Nephron (organoid): Measurements from ENCODE around the gene CFAP69.

Source experiments
- H3K27ac Mint-ChIP-seq, 3 experiments: 2 replicates each; pipeline ENCODE4 v1.8.0; 2020; ENCODE audit warnings: mixed read lengths in 3 of 3, mild to moderate bottlenecking in 2 of 3, moderate library complexity in 1 of 3
- H3K27me3 Mint-ChIP-seq: 2 replicates; pipeline ENCODE4 v1.8.0; 2021; ENCODE audit warnings: low read depth, mild to moderate bottlenecking, moderate library complexity, mixed read lengths
- H3K36me3 Mint-ChIP-seq: 2 replicates; pipeline ENCODE4 v1.8.0; 2020; ENCODE audit warnings: low read depth, mixed read lengths
- H3K4me1 Mint-ChIP-seq: 2 replicates; pipeline ENCODE4 v1.8.0; 2020; ENCODE audit warnings: mixed read lengths
- H3K4me3 Mint-ChIP-seq, 3 experiments: 2 replicates each; pipeline ENCODE4 v1.8.0; 2020; ENCODE audit warnings: mild to moderate bottlenecking in 3 of 3, mixed read lengths in 3 of 3, moderate library complexity in 2 of 3
- H3K9me3 Mint-ChIP-seq: 2 replicates; pipeline ENCODE4 v1.8.0; 2020; ENCODE audit warnings: mixed read lengths
- TF ChIP-seq, protein P1 (sequence below), 3 experiments: fragments of 200-600 bp; sonication (generic); IDR thresholded peaks; one replicate each; pipeline ENCODE4 v1.5.0; 2021; ENCODE audit warnings: antibody characterized with exemption in 3 of 3; ENCODE audit not compliant: unreplicated experiment in 3 of 3

Gene CFAP69

DNA sequence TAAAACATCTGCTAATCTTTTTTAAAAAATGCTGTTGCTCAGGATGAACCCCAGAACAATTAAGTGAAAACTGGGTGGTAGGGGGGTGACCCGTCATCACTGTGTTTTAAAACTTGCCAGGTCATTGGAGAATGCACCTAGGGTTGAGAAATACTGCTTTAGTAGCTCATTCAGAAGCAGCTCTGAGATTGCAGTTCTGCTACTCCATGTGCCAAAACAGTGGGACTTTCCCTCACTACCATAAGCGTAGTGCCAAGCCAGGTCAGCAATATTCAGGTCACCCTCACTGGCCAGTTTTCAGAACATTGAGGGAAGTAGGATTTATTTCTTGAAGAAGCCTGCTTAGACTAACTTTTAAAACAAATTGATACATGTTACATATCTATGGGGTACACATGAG, 28.2 kb upstream of the CFAP69 start:
- TF ChIP-seq, protein P1, sequence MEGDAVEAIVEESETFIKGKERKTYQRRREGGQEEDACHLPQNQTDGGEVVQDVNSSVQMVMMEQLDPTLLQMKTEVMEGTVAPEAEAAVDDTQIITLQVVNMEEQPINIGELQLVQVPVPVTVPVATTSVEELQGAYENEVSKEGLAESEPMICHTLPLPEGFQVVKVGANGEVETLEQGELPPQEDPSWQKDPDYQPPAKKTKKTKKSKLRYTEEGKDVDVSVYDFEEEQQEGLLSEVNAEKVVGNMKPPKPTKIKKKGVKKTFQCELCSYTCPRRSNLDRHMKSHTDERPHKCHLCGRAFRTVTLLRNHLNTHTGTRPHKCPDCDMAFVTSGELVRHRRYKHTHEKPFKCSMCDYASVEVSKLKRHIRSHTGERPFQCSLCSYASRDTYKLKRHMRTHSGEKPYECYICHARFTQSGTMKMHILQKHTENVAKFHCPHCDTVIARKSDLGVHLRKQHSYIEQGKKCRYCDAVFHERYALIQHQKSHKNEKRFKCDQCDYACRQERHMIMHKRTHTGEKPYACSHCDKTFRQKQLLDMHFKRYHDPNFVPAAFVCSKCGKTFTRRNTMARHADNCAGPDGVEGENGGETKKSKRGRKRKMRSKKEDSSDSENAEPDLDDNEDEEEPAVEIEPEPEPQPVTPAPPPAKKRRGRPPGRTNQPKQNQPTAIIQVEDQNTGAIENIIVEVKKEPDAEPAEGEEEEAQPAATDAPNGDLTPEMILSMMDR (IDR thresholded peaks at IDR 0.05; ENCODE audit: unreplicated experiment in 3 of 3): no peak
- Mint-ChIP-seq H3K36me3 (peaks cover 4% of the 10 kb centered on the region), H3K9me3 (peaks cover 3% of the 10 kb centered on the region), H3K4me3 (no peak overlapping the region), H3K27me3 (peaks cover 4% of the 10 kb centered on the region), H3K27ac (no peak overlapping the region), H3K4me1 (no peaks in the 10 kb centered on the region)

DNA sequence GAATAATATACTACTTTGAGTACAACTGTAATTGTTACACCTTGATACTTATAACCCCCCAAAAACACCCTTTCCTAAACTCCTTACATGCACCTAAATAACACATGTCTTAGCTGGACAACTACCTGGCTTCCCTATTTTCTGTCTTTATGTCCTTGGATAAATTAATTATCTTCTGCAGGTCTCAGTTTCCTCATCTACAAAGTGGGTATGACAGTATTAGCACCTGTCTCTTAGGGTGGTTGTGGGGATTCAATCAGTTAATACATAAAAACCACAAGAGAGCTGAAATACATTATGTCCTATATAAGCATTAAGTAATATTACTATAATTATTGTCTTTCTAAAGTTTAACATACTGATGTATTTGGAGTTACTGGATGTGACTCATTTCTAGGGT, 22.6 kb upstream of the CFAP69 start:
- H3K27ac Mint-ChIP-seq: peak overlapping the region in 1 of 3 experiments; percentile 62
- peaks cover 1% of the 10 kb centered on the region for H3K9me3 Mint-ChIP-seq
- no peak overlapping the region for H3K4me3 Mint-ChIP-seq
- H3K4me1 Mint-ChIP-seq: peaks cover 19% of the 10 kb centered on the region
- peaks cover 4% of the 10 kb centered on the region for H3K27me3 Mint-ChIP-seq
- H3K36me3 Mint-ChIP-seq: peaks cover under 1% of the 10 kb centered on the region
- TF ChIP-seq, protein P1 (IDR thresholded peaks at IDR 0.05; ENCODE audit: unreplicated experiment in 3 of 3): no peak

GRCh38 chr7:90222811-90223725, 21.9 kb upstream of the CFAP69 start:
- Mint-ChIP-seq H3K27ac (peak overlapping the region in 2 of 3 experiments; percentile 24 to 62), H3K4me1 (peaks cover 19% of the 10 kb centered on the region), H3K36me3 (no peaks in the 10 kb centered on the region), H3K9me3 (no peaks in the 10 kb centered on the region), H3K27me3 (peaks cover 4% of the 10 kb centered on the region), H3K4me3 (no peak overlapping the region)
- TF ChIP-seq, protein P1 (IDR thresholded peaks at IDR 0.05; ENCODE audit: unreplicated experiment in 3 of 3): no peak

- peaks cover 22% of the 10 kb centered on the region for H3K4me1 Mint-ChIP-seq
- H3K27me3 Mint-ChIP-seq: peaks cover 4% of the 10 kb centered on the region
- H3K9me3 Mint-ChIP-seq: no peaks in the 10 kb centered on the region
- TF ChIP-seq, protein P1 (IDR thresholded peaks at IDR 0.05; ENCODE audit: unreplicated experiment in 3 of 3): no peak
- no peaks in the 10 kb centered on the region for H3K36me3 Mint-ChIP-seq
- no peak overlapping the region for H3K4me3 Mint-ChIP-seq
- H3K27ac Mint-ChIP-seq: no peak overlapping the region
These were observed 20.8 kb upstream of the CFAP69 start for GRCh38 chr7:90224195-90224594.

- Mint-ChIP-seq H3K9me3 (no peaks in the 10 kb centered on the region), H3K4me1 (peaks cover 32% of the 10 kb centered on the region), H3K27ac (no peak overlapping the region)
These were observed 19.8 kb upstream of the CFAP69 start for GRCh38 chr7:90225181-90225580.

More at GRCh38 chr7:90225181-90225580, 19.8 kb upstream of the CFAP69 start:
- TF ChIP-seq, protein P1 (IDR thresholded peaks at IDR 0.05; ENCODE audit: unreplicated experiment in 3 of 3): no peak
- peaks cover 4% of the 10 kb centered on the region for H3K27me3 Mint-ChIP-seq
- H3K4me3 Mint-ChIP-seq: no peak overlapping the region
- H3K36me3 Mint-ChIP-seq: no peaks in the 10 kb centered on the region
